G401 (cell line): ENCODE data around the gene KRT16. TPM values are rescaled to one million over a fixed set of nuclear protein-coding genes. Genes with fewer than 3 reads are reported as not detected.
"Not testable (repeated sequence)": the region's sequence is repeated elsewhere in the genome, so short reads cannot be mapped to it uniquely, and the experiment has no call there.

Experiments
- DNase-seq: peaks from one replicate; pipeline ENCODE4 v3.0.0-alpha.2; 2015; ENCODE audit warnings: low spot score
- in situ Hi-C: cut with HindIII; loops from 2 replicates; pipeline ENCODE4 v1.10.0; 2016; ENCODE audit warnings: low sequenced_read_pairs, mixed read lengths
- total RNA-seq: library from RNA; depleted of rRNA; stranded (reverse); fragments of >200 nt; shearing (Covaris generic); gene quantifications from 2 replicates; pipeline ENCODE4 v1.2.3, GENCODE V29; 2014

The KRT16 gene
- total RNA-seq, 1 experiment from 2014 or later, result not detected

DNA sequence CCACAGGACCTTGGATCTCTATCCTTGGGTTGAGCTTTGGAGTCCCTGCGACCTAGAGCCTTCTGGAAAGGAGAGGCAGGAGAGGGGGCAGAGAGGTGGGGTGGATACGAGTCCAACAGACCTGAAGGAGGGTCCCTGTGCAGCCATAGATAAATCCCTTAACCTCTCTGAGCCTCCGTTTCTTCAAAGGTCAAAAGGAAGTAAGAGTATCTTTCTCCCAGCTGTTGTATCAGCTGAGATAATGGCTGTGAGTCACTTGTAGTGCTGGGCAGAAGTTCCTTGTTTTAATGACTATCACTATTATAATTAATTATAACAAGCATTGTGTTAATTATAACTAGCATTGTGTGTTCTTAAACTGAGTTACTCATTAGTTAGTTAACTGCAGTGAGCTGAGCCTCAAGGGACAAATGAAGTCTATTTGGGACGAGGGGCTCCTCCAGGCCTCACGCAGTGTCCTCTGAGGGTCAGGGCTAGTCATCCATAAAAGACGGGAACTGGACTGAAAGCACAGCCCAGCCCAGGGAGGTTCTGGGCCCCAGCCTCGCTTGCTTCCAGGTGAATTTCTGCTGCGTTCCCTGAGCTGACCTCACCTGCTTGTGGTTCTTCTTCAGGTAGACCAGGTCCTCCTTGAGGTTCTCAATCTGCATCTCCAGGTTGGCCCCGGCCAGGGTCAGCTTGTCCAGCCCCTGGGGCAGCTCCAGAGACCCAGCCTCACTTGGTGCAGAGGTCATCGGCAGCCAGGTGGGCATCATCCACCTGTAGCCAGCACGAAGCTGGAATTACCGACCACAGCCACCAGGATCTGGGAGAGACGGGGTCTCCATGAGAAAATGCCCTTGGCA lies 17.5 kb upstream of the KRT16 start:
- in situ Hi-C loops, result no loop called here
- DNase-seq, result no peak

GRCh38 chr17:41629316-41629715 lies 16.7 kb upstream of the KRT16 start:
- DNase-seq, result no peak
- in situ Hi-C loops, result no loop called here

- in situ Hi-C loops, DNase-seq: not testable (repeated sequence)
Observed at GRCh38 chr17:41628621-41629255, 16.2 kb upstream of the KRT16 start.

DNA sequence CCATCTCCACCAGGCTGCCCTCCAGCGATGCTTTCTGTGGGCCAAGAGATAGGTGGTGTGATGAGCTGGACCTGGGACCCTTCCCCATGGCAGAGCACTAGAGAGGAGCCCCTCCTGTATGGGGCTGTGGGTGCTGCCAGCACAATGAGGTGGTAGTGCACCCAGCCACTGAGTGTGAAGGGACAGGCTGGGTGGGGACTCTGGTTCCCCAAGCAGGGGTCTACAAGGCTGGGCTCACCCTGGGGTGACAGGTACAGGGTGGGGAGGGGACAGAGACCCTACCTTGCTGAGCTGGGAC lies 15.5 kb upstream of the KRT16 start:
- in situ Hi-C loops, DNase-seq: not testable (repeated sequence)

- in situ Hi-C loops, result no loop called here
- DNase-seq, result no peak
Observed at GRCh38 chr17:41627316-41628072, 14.9 kb upstream of the KRT16 start.

DNA sequence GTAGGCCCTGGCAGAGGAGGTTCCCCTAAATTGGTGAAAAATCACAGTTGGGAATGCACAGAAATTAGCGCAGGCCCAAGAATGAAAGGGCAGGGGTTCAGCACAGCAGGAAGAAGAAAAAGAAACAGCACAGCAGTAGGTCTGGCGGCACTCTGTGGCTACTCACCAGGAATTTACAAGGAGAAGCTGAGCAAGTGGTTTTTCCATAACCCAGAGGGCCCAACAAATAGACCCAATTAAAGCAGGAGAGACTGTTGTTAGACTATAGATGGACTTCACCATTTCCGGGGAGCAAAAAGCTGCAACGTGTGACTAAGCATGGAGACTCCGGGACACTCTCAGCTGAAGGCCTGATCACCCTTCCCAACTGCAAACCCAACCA lies 14.3 kb upstream of the KRT16 start:
- DNase-seq, in situ Hi-C loops: not testable (repeated sequence)

DNA sequence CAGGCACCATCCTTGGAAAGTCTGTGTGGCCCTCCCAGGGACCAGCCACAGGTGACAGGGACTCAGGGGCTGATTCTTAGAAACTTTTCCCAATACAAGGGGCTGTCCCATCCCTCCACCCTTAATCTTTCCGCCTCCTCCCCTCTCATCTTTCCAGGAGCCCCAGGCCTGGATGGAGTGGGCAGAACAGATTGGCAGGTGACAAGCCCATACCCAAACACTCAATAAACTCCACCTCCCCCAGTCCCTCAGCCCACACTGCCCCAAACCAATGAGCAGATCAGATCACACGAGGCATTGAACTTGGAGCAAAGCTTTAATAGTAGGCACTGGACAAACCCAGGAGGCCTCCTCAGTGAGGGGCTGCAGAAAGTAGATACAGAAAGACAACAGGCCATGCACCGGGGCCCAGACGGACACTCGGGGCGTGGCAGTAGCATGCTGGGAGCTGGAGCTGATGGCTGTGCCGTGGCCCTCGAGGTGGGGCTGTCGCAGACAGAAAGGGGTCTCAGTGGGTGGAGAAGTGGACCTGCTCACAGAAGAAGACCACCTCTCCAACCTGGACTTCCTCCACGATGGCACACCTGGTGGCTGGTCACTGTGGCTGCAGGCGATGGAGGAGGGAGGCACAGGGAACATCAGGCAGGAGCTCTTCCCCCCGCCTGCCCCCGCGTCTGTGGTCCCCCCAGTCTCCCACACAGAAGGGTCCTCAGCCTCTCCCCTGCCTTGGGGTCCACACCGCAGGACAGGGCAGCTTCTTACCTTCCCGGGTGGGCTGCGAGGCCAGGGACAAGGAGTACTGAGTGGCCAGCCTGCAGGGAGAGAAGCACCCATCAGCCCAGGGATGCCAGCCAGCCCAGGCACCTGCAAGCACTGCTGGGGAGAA lies 13.7 kb upstream of the KRT16 start:
- DNase-seq, in situ Hi-C loops: not testable (repeated sequence)

- DNase-seq, result no peak
- in situ Hi-C loops, result no loop called here
Observed at GRCh38 chr17:41625602-41626001, 13.0 kb upstream of the KRT16 start.

DNA sequence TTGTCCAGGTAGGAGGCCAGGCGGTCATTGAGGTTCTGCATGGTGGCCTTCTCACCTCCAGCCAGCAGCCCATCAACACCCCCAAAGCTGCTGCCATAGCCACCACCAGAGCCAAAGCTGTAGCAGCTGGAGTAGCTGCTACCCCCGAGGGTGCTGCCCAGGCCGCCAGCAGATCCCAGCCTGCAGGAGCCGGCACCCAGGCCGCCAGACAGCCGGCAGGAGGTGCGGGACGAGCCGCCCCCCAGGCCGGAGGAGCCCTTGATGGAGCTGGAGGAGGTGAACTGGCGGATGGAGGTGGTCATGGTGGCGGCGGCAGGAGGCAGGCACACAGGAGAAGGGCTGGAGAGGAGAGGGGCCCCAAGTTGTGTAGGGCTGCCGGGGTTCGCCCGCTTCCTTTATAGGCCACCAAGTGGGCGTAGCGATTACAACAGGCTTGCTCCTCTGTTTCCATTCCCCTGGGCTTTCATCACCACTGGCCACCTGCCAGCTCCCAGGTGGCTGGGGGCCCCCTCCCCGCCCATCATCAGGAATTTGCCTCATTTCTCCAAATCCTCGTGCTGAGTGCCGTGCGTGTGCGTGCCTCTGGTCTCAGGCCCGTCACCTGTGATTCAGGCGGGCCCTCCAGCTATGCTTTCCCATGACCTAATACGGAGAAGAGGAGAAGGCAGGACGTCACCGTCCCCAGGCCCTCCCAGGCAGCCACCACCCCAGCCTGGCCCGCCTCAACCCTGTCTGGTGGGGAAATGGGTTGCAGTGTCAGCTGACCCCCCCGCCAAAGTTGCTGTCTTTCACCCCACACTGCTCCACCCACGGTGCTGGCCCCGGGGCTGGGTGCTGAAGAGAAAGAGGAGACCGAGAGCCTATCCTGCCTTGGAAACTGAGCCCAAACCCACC lies 11.9 kb upstream of the KRT16 start, which contains the start of gene KRT17:
Gene KRT17 (minus strand): TSS at position 368 of the 894 bp plus-strand sequence. CDS start 66 bp downstream, at position 302.
- in situ Hi-C loops, result no loop called here
- no peak for DNase-seq

- in situ Hi-C loops, DNase-seq: not testable (repeated sequence)
Observed at GRCh38 chr17:41623184-41623861, 10.8 kb upstream of the KRT16 start.

GRCh38 chr17:41622340-41623183 lies 10.0 kb upstream of the KRT16 start:
- DNase-seq, in situ Hi-C loops: not testable (repeated sequence)

- in situ Hi-C loops, result no loop called here
- DNase-seq, result no peak
Observed at GRCh38 chr17:41621916-41622315, 9.3 kb upstream of the KRT16 start.

DNA sequence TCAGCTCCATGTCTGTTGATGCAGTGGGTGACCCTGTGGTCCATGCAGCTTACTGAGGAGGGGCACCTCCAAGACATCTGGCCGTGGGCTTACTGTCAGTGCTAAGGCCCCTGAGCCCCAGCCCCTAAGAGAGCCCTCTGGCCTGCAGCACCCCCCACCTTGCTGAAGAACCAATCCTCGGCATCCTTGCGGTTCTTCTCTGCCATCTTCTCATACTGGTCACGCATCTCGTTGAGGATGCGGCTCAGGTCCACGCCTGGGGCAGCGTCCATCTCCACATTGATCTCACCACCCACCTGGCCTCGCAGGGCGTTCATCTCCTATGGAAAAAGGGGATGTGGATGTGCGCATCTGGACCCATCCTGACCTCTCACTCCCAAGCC lies 8.9 kb upstream of the KRT16 start:
- DNase-seq, in situ Hi-C loops: not testable (repeated sequence)

DNA sequence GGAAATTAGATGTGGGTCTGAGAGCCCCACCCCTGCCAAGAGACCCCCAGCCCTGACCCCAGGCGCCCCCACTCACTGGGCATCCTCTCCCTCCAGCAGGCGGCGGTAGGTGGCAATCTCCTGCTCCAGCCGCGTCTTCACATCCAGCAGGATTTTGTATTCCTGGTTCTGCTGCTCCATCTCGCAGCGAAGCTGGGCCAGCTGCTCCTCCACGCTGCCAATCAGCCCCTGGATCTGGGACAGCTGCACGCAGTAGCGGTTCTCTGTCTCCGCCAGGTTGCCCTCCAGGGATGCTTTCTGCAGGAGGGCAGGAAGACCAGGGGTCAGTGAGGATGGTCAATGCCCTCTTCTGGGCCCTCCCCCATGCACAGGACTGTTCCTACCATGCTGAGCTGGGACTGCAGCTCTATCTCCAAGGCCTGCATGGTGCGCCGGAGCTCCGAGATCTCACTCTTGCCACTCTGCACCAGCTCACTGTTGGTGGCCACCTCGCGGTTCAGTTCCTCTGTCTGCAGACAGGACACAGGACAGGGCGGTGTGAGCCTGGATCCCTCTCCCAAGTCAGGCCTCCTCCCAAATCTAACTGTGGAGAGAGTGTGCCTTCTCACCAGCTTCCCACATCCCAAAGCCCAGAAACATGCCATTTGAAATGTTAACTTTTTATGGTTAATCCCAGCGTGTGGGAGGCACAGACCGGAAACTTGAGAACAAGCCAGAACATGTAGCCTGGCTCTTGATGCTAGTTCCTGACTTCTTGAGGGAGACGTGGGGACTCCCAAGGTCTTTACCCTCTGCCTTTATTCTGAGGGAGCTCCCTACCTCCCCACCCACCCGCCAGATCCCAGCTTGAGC lies 8.2 kb upstream of the KRT16 start:
- in situ Hi-C loops, result no loop called here
- no peak for DNase-seq

DNA sequence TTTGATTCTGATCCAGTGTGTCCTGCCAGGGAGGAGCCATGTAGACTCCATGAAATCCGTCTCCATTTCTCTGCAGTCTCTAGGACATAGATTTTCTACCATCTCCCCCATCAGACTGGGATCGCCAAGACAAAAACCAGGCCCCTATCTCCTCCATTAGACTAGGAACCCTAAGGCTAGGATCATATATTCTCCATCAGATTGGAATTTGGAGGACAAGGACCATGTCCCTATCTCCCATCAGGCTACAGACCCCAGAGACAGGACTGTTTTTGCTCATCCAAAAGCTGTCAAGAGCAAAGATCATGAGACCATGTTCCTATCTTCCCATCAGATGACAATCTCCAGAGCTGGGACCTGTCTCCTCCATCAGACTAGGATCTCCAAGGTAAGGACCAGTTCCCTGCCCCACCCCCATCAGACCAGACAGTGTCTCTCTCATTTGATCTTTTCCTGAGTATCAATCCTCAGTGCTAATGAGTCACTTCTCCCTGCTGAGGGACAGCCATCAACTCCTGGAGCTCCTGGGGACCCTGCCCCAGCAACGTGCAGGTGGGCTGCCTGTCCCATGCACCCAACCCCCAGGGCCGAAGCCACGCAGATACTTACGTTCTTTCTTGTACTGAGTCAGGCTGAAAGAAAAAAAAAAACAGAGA lies 7.5 kb upstream of the KRT16 start:
- DNase-seq, in situ Hi-C loops: not testable (repeated sequence)
